ENCODE results near the gene FZD2. TPM values are rescaled to one million over a fixed set of nuclear protein-coding genes. Genes with fewer than 3 reads are reported as not detected.
A peak's percentile ranks its signal among the peaks of the same experiment; 100 is the strongest.

The FZD2 gene
- total and polyA plus RNA-seq, 12 donors, result 0.18 to 9.1 (median 2.9) TPM

- peaks cover 0 to 5% of the 10 kb centered on the region in 2 donors for H3K4me1 ChIP-seq (replicated peaks in 1 of 2)
- H3K27me3 ChIP-seq, result no peaks in the 10 kb centered on the region
- no peak overlapping the region for H3K4me3 ChIP-seq
- 83 to 93% (median 88%) methylated on average over 2 of the region's 2 CpGs for WGBS, 4 donors
- intact Hi-C loops (cut with DNase I), result no loop called here
- no peaks in the 10 kb centered on the region for H3K36me3 ChIP-seq (replicated peaks in 1 of 2)
- no peak for TF ChIP-seq CTCF (IDR thresholded peaks at IDR 0.05)
- TF ChIP-seq POLR2A (IDR thresholded peaks at IDR 0.05), result no peak
- H3K9me3 ChIP-seq (replicated peaks in 1 of 3), result no peaks in the 10 kb centered on the region
- H3K27ac ChIP-seq, result no peak overlapping the region
- DNase-seq, result no peak
Observed at GRCh38 chr17:44598932-44599297, 41.6 kb downstream of the FZD2 start.

GRCh38 chr17:44599298-44600175 is 42.3 kb downstream of the FZD2 start:
- no peaks in the 10 kb centered on the region for H3K36me3 ChIP-seq (replicated peaks in 1 of 2)
- H3K4me3 ChIP-seq, result no peak overlapping the region
- 39 to 58% (median 46%) methylated on average over 9 of the region's 9 CpGs for WGBS, 4 donors
- peaks cover 0 to 5% of the 10 kb centered on the region in 2 donors for H3K4me1 ChIP-seq (replicated peaks in 1 of 2)
- intact Hi-C loops (cut with DNase I), result no loop called here
- H3K9me3 ChIP-seq (replicated peaks in 1 of 3), result no peaks in the 10 kb centered on the region
- no peak for TF ChIP-seq CTCF (IDR thresholded peaks at IDR 0.05)
- no peak for TF ChIP-seq POLR2A (IDR thresholded peaks at IDR 0.05)
- H3K27ac ChIP-seq, result peak overlapping the region in 1 of 5 donors; percentile 31
- DNase-seq, result peak; percentile 65 to 89 (median 83)
- H3K27me3 ChIP-seq, result no peaks in the 10 kb centered on the region

GRCh38 chr17:44601539-44601938 is 44.3 kb downstream of the FZD2 start:
- WGBS, 4 donors, result 81 to 87% (median 83%) methylated on average over 14 to 15 of the region's 15 CpGs
- TF ChIP-seq POLR2A (IDR thresholded peaks at IDR 0.05), result no peak
- TF ChIP-seq CTCF (IDR thresholded peaks at IDR 0.05), result no peak
- Histone ChIP-seq H3K27me3 (no peaks in the 10 kb centered on the region), H3K36me3 (replicated peaks in 1 of 2) (no peaks in the 10 kb centered on the region), H3K4me3 (no peak overlapping the region), H3K27ac (no peak overlapping the region), H3K4me1 (replicated peaks in 1 of 2) (peaks cover 0 to 5% of the 10 kb centered on the region in 2 donors), H3K9me3 (replicated peaks in 1 of 3) (no peaks in the 10 kb centered on the region)
- no peak for DNase-seq
- intact Hi-C loops (cut with DNase I), result no loop called here

- 62 to 74% (median 65%) methylated on average over 9 of the region's 9 CpGs for WGBS, 4 donors
- intact Hi-C loops (cut with DNase I), result no loop called here
- no peak for DNase-seq
Observed at GRCh38 chr17:44601973-44602372, 44.7 kb downstream of the FZD2 start.

More at GRCh38 chr17:44601973-44602372, 44.7 kb downstream of the FZD2 start:
- H3K4me1 ChIP-seq (replicated peaks in 1 of 2), result peaks cover 0 to 5% of the 10 kb centered on the region in 2 donors
- no peak overlapping the region for H3K4me3 ChIP-seq
- no peaks in the 10 kb centered on the region for H3K36me3 ChIP-seq (replicated peaks in 1 of 2)
- no peak overlapping the region for H3K27ac ChIP-seq
- no peaks in the 10 kb centered on the region for H3K9me3 ChIP-seq (replicated peaks in 1 of 3)
- TF ChIP-seq CTCF (IDR thresholded peaks at IDR 0.05) (no peak), POLR2A (IDR thresholded peaks at IDR 0.05) (no peak)
- H3K27me3 ChIP-seq, result no peaks in the 10 kb centered on the region
